HG03139 (cell line): ENCODE data around the gene CKS2.
A peak's percentile ranks its signal among the peaks of the same experiment; 100 is the strongest.
"Not testable (repeated sequence)": the region's sequence is repeated elsewhere in the genome, so short reads cannot be mapped to it uniquely, and the experiment has no call there.

ENCODE experiments used
- ATAC-seq: cut with Tn5 transposase; IDR thresholded peaks from one replicate; pipeline ENCODE4 v1.9.1; 2021; ENCODE audit not compliant: unreplicated experiment

The CKS2 gene

GRCh38 chr9:89309608-89310474 is 1.2 kb upstream of the CKS2 start:
- ATAC-seq = no peak

GRCh38 chr9:89311346-89312221 is 589 bp downstream of the CKS2 start:
- no peak for ATAC-seq

- ATAC-seq = no peak
These were observed 1.2 kb downstream of the CKS2 start for GRCh38 chr9:89312222-89312571.

- ATAC-seq = no peak
These were observed 2.8 kb downstream of the CKS2 start for GRCh38 chr9:89313842-89314241.

- no peak for ATAC-seq
These were observed 4.0 kb downstream of the CKS2 start for GRCh38 chr9:89314955-89315354.

- no peak for ATAC-seq
These were observed 4.5 kb downstream of the CKS2 start for GRCh38 chr9:89315482-89315881.

- ATAC-seq = no peak
These were observed 6.3 kb downstream of the CKS2 start for GRCh38 chr9:89317282-89317681.

GRCh38 chr9:89318123-89319014 is 7.4 kb downstream of the CKS2 start, which contains the start of gene SECISBP2:
TSS of gene SECISBP2 (plus strand) at chr9:89318500. CDS start at chr9:89318577, 77 bp downstream.
- peak; percentile 84 for ATAC-seq

GRCh38 chr9:89319015-89319905 is 8.3 kb downstream of the CKS2 start:
- no peak for ATAC-seq

- no peak for ATAC-seq
These were observed 12.4 kb downstream of the CKS2 start for GRCh38 chr9:89323390-89323789.

- no peak for ATAC-seq
These were observed 14.7 kb downstream of the CKS2 start for GRCh38 chr9:89325733-89326132.

GRCh38 chr9:89328064-89328463 is 17.1 kb downstream of the CKS2 start:
- ATAC-seq = no peak

- no peak for ATAC-seq
These were observed 18.9 kb downstream of the CKS2 start for GRCh38 chr9:89329917-89330316.

- no peak for ATAC-seq
These were observed 19.5 kb downstream of the CKS2 start for GRCh38 chr9:89330513-89330912.

GRCh38 chr9:89339807-89340206 is 28.8 kb downstream of the CKS2 start:
- no peak for ATAC-seq

- ATAC-seq = no peak
These were observed 29.3 kb downstream of the CKS2 start for GRCh38 chr9:89340332-89340731.

- ATAC-seq = no peak
These were observed 31.2 kb downstream of the CKS2 start for GRCh38 chr9:89342213-89342612.

GRCh38 chr9:89342948-89343347 is 32.0 kb downstream of the CKS2 start:
- no peak for ATAC-seq

GRCh38 chr9:89343812-89344211 is 32.8 kb downstream of the CKS2 start:
- not testable (repeated sequence) for ATAC-seq

GRCh38 chr9:89345476-89345875 is 34.5 kb downstream of the CKS2 start:
- ATAC-seq = no peak
